ENCODE measurements around the gene EPB41L3.

Gene EPB41L3

GRCh38 chr18:5468394-5468793 is 75.4 kb downstream of the EPB41L3 start:
- TF ChIP-seq, protein P1, sequence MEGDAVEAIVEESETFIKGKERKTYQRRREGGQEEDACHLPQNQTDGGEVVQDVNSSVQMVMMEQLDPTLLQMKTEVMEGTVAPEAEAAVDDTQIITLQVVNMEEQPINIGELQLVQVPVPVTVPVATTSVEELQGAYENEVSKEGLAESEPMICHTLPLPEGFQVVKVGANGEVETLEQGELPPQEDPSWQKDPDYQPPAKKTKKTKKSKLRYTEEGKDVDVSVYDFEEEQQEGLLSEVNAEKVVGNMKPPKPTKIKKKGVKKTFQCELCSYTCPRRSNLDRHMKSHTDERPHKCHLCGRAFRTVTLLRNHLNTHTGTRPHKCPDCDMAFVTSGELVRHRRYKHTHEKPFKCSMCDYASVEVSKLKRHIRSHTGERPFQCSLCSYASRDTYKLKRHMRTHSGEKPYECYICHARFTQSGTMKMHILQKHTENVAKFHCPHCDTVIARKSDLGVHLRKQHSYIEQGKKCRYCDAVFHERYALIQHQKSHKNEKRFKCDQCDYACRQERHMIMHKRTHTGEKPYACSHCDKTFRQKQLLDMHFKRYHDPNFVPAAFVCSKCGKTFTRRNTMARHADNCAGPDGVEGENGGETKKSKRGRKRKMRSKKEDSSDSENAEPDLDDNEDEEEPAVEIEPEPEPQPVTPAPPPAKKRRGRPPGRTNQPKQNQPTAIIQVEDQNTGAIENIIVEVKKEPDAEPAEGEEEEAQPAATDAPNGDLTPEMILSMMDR (IDR thresholded peaks at IDR 0.05; ENCODE audit: low read depth, low read length, missing control alignments) = no peak
- no peak for DNase-seq (ENCODE audit: extremely low read depth, low read depth)
- no peak overlapping the region for H3K4me3 ChIP-seq (replicated peaks; ENCODE audit: low read depth, low read length)

- no peak overlapping the region for H3K4me3 ChIP-seq (replicated peaks; ENCODE audit: low read depth, low read length)
- no peak for DNase-seq (ENCODE audit: extremely low read depth, low read depth)
- TF ChIP-seq, protein P1 (IDR thresholded peaks at IDR 0.05; ENCODE audit: low read depth, low read length, missing control alignments) = no peak
Measured at GRCh38 chr18:5467671-5468070, 76.1 kb downstream of the EPB41L3 start.

DNA sequence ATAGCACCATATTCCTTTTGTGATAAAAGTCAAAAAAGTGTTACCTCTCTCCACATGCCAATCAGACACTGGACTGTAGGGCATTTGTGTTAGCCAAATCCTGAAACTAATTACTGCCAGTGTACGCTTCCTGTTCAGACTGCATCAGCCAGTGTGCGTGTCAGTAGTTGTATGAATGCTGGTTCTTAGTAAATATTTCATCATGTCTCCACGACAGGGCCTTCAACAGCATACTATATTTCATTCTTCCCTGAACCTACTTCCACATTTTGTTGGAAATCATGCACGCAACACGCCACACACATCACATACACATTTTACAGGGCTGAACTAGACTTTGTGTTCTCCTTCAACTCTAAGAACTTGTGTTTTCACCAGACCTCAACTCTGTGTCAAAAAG is 77.5 kb downstream of the EPB41L3 start:
- DNase-seq (ENCODE audit: extremely low read depth, low read depth) = no peak
- TF ChIP-seq, protein P1 (IDR thresholded peaks at IDR 0.05; ENCODE audit: low read depth, low read length, missing control alignments) = no peak

DNA sequence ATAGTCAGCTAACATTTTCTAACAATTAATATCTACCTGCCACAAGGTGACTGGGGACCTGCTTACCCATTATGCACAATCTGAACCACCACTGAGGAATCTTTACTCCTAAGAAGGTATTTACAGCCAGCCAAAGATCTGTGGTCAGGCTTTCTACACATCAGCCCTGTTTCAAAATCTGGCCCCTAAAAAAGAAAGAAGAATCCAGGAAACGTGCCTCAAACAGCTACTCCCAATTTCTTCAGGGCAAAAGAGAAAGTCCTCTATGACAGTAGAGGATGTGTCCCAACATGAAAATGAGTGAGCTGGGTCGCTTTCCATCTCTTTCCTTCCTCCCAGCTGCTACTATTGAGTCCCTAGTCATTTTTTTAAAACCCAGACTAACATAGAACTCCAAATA is 79.5 kb downstream of the EPB41L3 start:
- DNase-seq (ENCODE audit: extremely low read depth, low read depth) = no peak
- TF ChIP-seq, protein P1 (IDR thresholded peaks at IDR 0.05; ENCODE audit: low read depth, low read length, missing control alignments) = no peak
- no peak overlapping the region for H3K4me3 ChIP-seq (replicated peaks; ENCODE audit: low read depth, low read length)

More for the DNA sequence above, 77.5 kb downstream of the EPB41L3 start:
- H3K4me3 ChIP-seq (replicated peaks; ENCODE audit: low read depth, low read length) = no peak overlapping the region

GRCh38 chr18:5463831-5464230 is 80.0 kb downstream of the EPB41L3 start:
- no peak for DNase-seq (ENCODE audit: extremely low read depth, low read depth)
- TF ChIP-seq, protein P1 (IDR thresholded peaks at IDR 0.05; ENCODE audit: low read depth, low read length, missing control alignments) = no peak
- no peak overlapping the region for H3K4me3 ChIP-seq (replicated peaks; ENCODE audit: low read depth, low read length)

- H3K4me3 ChIP-seq (replicated peaks; ENCODE audit: low read depth, low read length) = no peak overlapping the region
- TF ChIP-seq, protein P1 (IDR thresholded peaks at IDR 0.05; ENCODE audit: low read depth, low read length, missing control alignments) = no peak
- no peak for DNase-seq (ENCODE audit: extremely low read depth, low read depth)
Measured at GRCh38 chr18:5463390-5463789, 80.4 kb downstream of the EPB41L3 start.

DNA sequence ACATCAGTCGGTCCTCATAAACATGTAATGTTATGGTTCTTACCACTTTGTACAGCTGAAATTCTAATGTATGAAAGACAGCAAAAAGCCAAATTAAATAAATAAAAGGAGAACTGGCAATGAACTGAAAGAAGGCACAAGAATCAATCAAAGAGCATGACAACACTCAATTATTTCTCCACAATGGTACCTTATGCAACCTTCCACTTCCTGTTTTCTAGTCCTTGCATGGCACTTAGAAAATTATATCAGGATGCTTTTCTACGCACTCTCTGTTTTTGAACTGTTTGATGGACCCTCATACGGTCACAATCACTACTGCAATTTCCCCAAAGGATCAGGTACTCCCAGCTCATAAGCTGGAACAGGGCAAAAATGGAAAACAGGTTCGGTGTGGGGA is 81.6 kb downstream of the EPB41L3 start:
- TF ChIP-seq, protein P1 (IDR thresholded peaks at IDR 0.05; ENCODE audit: low read depth, low read length, missing control alignments) = no peak
- no peak for DNase-seq (ENCODE audit: extremely low read depth, low read depth)

More for the DNA sequence above, 81.6 kb downstream of the EPB41L3 start:
- H3K4me3 ChIP-seq (replicated peaks; ENCODE audit: low read depth, low read length) = no peak overlapping the region

All from HFF-Myc (cell line).